ENCODE data around the gene BACE1.

The BACE1 gene

GRCh38 chr11:117319214-117319840 is 3.3 kb upstream of the BACE1 start:
- H3K4me1 ChIP-seq (ENCODE audit: control insufficient read depth, low read length): no peaks in the 10 kb centered on the region
- no peak overlapping the region for H3K4me3 ChIP-seq (ENCODE audit: low read length)
- no peaks in the 10 kb centered on the region for H3K9me2 ChIP-seq (replicated peaks; ENCODE audit: control insufficient read depth, low read length)
- no peaks in the 10 kb centered on the region for H4K20me1 ChIP-seq (ENCODE audit: control insufficient read depth, insufficient read depth, low read depth, low read length)
- H3K36me3 ChIP-seq (ENCODE audit: control insufficient read depth, low read length): no peaks in the 10 kb centered on the region
- no peak for TF ChIP-seq CTCF (IDR thresholded peaks at IDR 0.05; ENCODE audit: low read depth, low read length, poor library complexity, severe bottlenecking)
- TF ChIP-seq EZH2phosphoT487 (IDR thresholded peaks at IDR 0.05; ENCODE audit: borderline replicate concordance, low read length): no peak
- no peaks in the 10 kb centered on the region for H3K9me3 ChIP-seq (ENCODE audit: control insufficient read depth, insufficient read depth, low read length)
- peaks cover 9% of the 10 kb centered on the region for H3K27me3 ChIP-seq (ENCODE audit: control insufficient read depth, low read length)
- H3K27ac ChIP-seq (ENCODE audit: low read depth, low read length): no peak overlapping the region
- no peak overlapping the region for H3K4me2 ChIP-seq (ENCODE audit: low read length)
- no peaks in the 10 kb centered on the region for H3F3A ChIP-seq (ENCODE audit: control insufficient read depth, insufficient read depth)
- H3K79me2 ChIP-seq (ENCODE audit: control insufficient read depth, low read length): no peaks in the 10 kb centered on the region

- Histone ChIP-seq H3F3A (ENCODE audit: control insufficient read depth, insufficient read depth) (no peaks in the 10 kb centered on the region), H3K9me2 (replicated peaks; ENCODE audit: control insufficient read depth, low read length) (no peaks in the 10 kb centered on the region), H3K9me3 (ENCODE audit: control insufficient read depth, insufficient read depth, low read length) (no peaks in the 10 kb centered on the region), H4K20me1 (ENCODE audit: control insufficient read depth, insufficient read depth, low read depth, low read length) (no peaks in the 10 kb centered on the region), H3K4me1 (ENCODE audit: control insufficient read depth, low read length) (no peaks in the 10 kb centered on the region), H3K79me2 (ENCODE audit: control insufficient read depth, low read length) (no peaks in the 10 kb centered on the region), H3K4me3 (ENCODE audit: low read length) (no peak overlapping the region), H3K27me3 (ENCODE audit: control insufficient read depth, low read length) (peaks cover 9% of the 10 kb centered on the region), H3K27ac (ENCODE audit: low read depth, low read length) (no peak overlapping the region), H3K36me3 (ENCODE audit: control insufficient read depth, low read length) (no peaks in the 10 kb centered on the region), H3K4me2 (ENCODE audit: low read length) (no peak overlapping the region)
- TF ChIP-seq EZH2phosphoT487 (IDR thresholded peaks at IDR 0.05; ENCODE audit: borderline replicate concordance, low read length) (no peak), CTCF (IDR thresholded peaks at IDR 0.05; ENCODE audit: low read depth, low read length, poor library complexity, severe bottlenecking) (no peak)
Measured at GRCh38 chr11:117318738-117319137, 2.7 kb upstream of the BACE1 start.

GRCh38 chr11:117315285-117316196 is 515 bp downstream of the BACE1 start:
- H3K9me3 ChIP-seq (ENCODE audit: control insufficient read depth, insufficient read depth, low read length): no peaks in the 10 kb centered on the region
- peaks cover 12% of the 10 kb centered on the region for H3K27me3 ChIP-seq (ENCODE audit: control insufficient read depth, low read length)
- no peaks in the 10 kb centered on the region for H3F3A ChIP-seq (ENCODE audit: control insufficient read depth, insufficient read depth)
- no peak overlapping the region for H3K4me3 ChIP-seq (ENCODE audit: low read length)
- H3K4me1 ChIP-seq (ENCODE audit: control insufficient read depth, low read length): no peaks in the 10 kb centered on the region
- no peaks in the 10 kb centered on the region for H3K36me3 ChIP-seq (ENCODE audit: control insufficient read depth, low read length)
- H3K27ac ChIP-seq (ENCODE audit: low read depth, low read length): no peak overlapping the region
- H4K20me1 ChIP-seq (ENCODE audit: control insufficient read depth, insufficient read depth, low read depth, low read length): no peaks in the 10 kb centered on the region
- H3K4me2 ChIP-seq (ENCODE audit: low read length): no peak overlapping the region
- H3K79me2 ChIP-seq (ENCODE audit: control insufficient read depth, low read length): no peaks in the 10 kb centered on the region
- TF ChIP-seq CTCF (IDR thresholded peaks at IDR 0.05; ENCODE audit: low read depth, low read length, poor library complexity, severe bottlenecking) (no peak), EZH2phosphoT487 (IDR thresholded peaks at IDR 0.05; ENCODE audit: borderline replicate concordance, low read length) (no peak)
- no peaks in the 10 kb centered on the region for H3K9me2 ChIP-seq (replicated peaks; ENCODE audit: control insufficient read depth, low read length)

All from DOHH2 (cell line).